Smooth muscle cell (in vitro differentiated cells): ENCODE results near the gene MPV17L. TPM values are rescaled to one million over a fixed set of nuclear protein-coding genes. Genes with fewer than 3 reads are reported as not detected.
"Not testable (repeated sequence)": the region's sequence is repeated elsewhere in the genome, so short reads cannot be mapped to it uniquely, and the experiment has no call there.

ENCODE experiments used
- DNase-seq: peaks from one replicate; lab custom pipeline; 2025; ENCODE audit not compliant: unreplicated experiment; lab: John Stamatoyannopoulos, UW
- H2AFZ ChIP-seq: fragments of 200-600 bp; sonication (generic); 2 replicates; pipeline ENCODE4 v1.6.0; 2016; ENCODE audit warnings: antibody characterized with exemption, low read depth, mild to moderate bottlenecking
- H3F3A ChIP-seq: fragments of 200-600 bp; sonication (generic); 2 replicates; pipeline ENCODE4 v1.6.0; 2017; ENCODE audit warnings: antibody characterized with exemption, low read depth
- H3K27ac ChIP-seq: fragments of 200-600 bp; sonication (generic); 2 replicates; pipeline ENCODE4 v1.5.1; 2016; ENCODE audit warnings: low read depth, mild to moderate bottlenecking
- H3K27me3 ChIP-seq: fragments of 200-600 bp; sonication (generic); 2 replicates; pipeline ENCODE4 v1.6.1; 2016; ENCODE audit warnings: low read depth, mild to moderate bottlenecking
- H3K36me3 ChIP-seq: fragments of 200-600 bp; sonication (generic); 2 replicates; pipeline ENCODE4 v1.5.1; 2016; ENCODE audit warnings: low read depth
- H3K4me1 ChIP-seq: fragments of 200-600 bp; sonication (generic); 2 replicates; pipeline ENCODE4 v1.5.1; 2016; ENCODE audit warnings: low read depth
- H3K4me2 ChIP-seq: fragments of 200-600 bp; sonication (generic); 2 replicates; pipeline ENCODE4 v1.6.0; 2016; ENCODE audit warnings: mild to moderate bottlenecking
- H3K4me3 ChIP-seq: fragments of 200-600 bp; sonication (generic); 2 replicates; pipeline ENCODE4 v1.5.1; 2016; ENCODE audit warnings: mild to moderate bottlenecking
- H3K79me2 ChIP-seq: fragments of 200-600 bp; sonication (generic); 2 replicates; pipeline ENCODE4 v1.6.0; 2016; ENCODE audit warnings: low read depth, mild to moderate bottlenecking
- H3K9ac ChIP-seq: fragments of 200-600 bp; sonication (generic); 2 replicates; pipeline ENCODE4 v1.6.0; 2016; ENCODE audit warnings: low read depth
- H3K9me3 ChIP-seq: fragments of 200-600 bp; sonication (generic); replicated peaks from 2 replicates; pipeline ENCODE4 v1.5.1; 2016; ENCODE audit warnings: low read depth
- H4K20me1 ChIP-seq: fragments of 200-600 bp; sonication (generic); 2 replicates; pipeline ENCODE4 v1.6.0; 2016; ENCODE audit warnings: low read depth
- WGBS: methylation state at CpG from one replicate; pipeline ENCODE4 v1.1.7; 2016; ENCODE audit warnings: low lambda C conversion rate; 5-methylcytosine and 5-hydroxymethylcytosine counted together
- polyA plus RNA-seq: library from polyadenylated mRNA; unstranded; fragments of >200 nt; fragmentation: Nextera tagmentation; extraction: Ambion mirVana; gene quantifications from 2 replicates; pipeline ENCODE4 v1.2.1, GENCODE V29; 2016
- total RNA-seq: library from RNA; depleted of rRNA; stranded (reverse); fragments of >200 nt; gene quantifications from 2 replicates; pipeline ENCODE4 v1.2.3, GENCODE V29; 2014
- TF ChIP-seq, protein P1 (sequence below): fragments of 200-600 bp; sonication (generic); IDR thresholded peaks from 2 replicates; pipeline ENCODE4 v1.5.1; 2017; ENCODE audit warnings: borderline replicate concordance, mild to moderate bottlenecking, antibody characterized with exemption; ENCODE audit not compliant: insufficient read depth, poor library complexity, severe bottlenecking

The MPV17L gene
- total and polyA plus RNA-seq, 2 experiments from 2014 or later: not detected

DNA sequence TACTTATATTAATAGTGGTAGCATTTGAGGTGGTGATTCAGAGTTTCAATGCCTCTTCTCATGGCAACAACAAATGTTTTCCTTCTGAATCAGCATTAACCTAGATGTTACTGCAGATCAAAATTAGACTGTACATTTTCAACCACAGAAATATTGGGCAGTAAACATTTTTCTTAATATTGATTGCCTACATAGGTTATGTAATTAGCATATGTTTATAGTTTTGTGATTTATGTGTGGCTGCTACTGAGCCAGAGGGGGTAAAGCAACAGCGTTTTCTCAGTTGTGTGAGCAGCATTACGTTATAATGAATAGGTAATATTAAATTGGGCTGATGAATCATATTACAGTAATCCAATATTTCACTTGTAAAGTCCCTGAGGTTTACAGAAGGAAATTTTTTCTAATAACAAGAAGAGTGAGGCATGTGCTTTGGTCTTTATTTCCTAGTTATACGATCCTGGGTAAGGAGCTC lies 20.0 kb downstream of the MPV17L start:
- Histone ChIP-seq H3K9me3 (no peaks in the 10 kb centered on the region), H3F3A (no peaks in the 10 kb centered on the region), H3K4me3 (no peak overlapping the region), H2AFZ (no peak overlapping the region), H4K20me1 (no peaks in the 10 kb centered on the region), H3K27me3 (no peaks in the 10 kb centered on the region), H3K4me1 (no peaks in the 10 kb centered on the region), H3K79me2 (no peaks in the 10 kb centered on the region), H3K27ac (no peak overlapping the region), H3K9ac (no peak overlapping the region), H3K4me2 (no peak overlapping the region), H3K36me3 (no peaks in the 10 kb centered on the region)
- DNase-seq: no peak
- TF ChIP-seq, protein P1, sequence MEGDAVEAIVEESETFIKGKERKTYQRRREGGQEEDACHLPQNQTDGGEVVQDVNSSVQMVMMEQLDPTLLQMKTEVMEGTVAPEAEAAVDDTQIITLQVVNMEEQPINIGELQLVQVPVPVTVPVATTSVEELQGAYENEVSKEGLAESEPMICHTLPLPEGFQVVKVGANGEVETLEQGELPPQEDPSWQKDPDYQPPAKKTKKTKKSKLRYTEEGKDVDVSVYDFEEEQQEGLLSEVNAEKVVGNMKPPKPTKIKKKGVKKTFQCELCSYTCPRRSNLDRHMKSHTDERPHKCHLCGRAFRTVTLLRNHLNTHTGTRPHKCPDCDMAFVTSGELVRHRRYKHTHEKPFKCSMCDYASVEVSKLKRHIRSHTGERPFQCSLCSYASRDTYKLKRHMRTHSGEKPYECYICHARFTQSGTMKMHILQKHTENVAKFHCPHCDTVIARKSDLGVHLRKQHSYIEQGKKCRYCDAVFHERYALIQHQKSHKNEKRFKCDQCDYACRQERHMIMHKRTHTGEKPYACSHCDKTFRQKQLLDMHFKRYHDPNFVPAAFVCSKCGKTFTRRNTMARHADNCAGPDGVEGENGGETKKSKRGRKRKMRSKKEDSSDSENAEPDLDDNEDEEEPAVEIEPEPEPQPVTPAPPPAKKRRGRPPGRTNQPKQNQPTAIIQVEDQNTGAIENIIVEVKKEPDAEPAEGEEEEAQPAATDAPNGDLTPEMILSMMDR: no peak
- 79% methylated on average over 3 of the region's 3 CpGs for WGBS

DNA sequence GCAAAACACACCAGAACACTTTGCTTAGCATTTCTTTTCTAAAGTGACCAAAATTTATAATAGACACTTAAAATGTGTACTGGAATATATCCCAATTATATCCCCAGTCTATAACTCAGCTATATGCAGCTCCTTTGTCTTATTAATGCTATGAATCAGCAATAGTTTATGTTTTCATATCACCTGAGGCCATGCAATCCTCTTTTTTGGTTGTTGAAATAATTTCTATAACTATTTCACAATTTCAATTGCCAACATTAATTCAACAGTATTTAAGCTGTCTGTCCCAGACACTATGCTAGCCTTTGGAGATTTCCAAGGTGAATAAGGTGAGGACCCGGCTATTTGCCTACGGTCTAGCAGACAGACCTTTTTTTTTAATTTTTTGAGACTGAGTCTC lies 21.6 kb downstream of the MPV17L start:
- no peak for DNase-seq
- Histone ChIP-seq H3F3A (no peaks in the 10 kb centered on the region), H4K20me1 (no peaks in the 10 kb centered on the region), H2AFZ (no peak overlapping the region), H3K4me3 (no peak overlapping the region), H3K79me2 (no peaks in the 10 kb centered on the region), H3K9ac (no peak overlapping the region), H3K4me1 (no peaks in the 10 kb centered on the region), H3K36me3 (no peaks in the 10 kb centered on the region), H3K27me3 (no peaks in the 10 kb centered on the region), H3K9me3 (no peaks in the 10 kb centered on the region), H3K4me2 (no peak overlapping the region), H3K27ac (no peak overlapping the region)
- 97% methylated on average over 2 of the region's 2 CpGs for WGBS
- TF ChIP-seq, protein P1: no peak

DNA sequence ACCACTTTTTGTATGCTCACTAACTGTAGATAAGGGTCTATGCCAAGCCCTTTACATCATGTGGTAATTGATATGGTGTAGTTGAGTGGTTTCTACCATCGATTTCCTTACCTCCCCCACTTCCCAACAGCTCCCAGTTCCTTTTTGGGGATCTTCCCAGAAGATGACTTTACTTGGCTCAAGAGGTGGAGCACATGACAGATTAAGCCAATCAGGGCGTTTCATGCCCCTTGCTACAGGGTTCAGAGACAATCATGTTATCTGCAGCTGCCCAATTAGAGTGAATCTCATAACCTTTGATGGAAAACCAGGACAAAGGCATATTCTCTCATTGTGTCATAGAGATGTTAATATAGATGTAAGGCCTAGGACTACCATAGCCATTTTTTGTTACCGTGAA lies 22.7 kb downstream of the MPV17L start:
- Histone ChIP-seq H3K9ac (no peak overlapping the region), H4K20me1 (no peaks in the 10 kb centered on the region), H3K79me2 (no peaks in the 10 kb centered on the region), H3K36me3 (no peaks in the 10 kb centered on the region), H3K4me3 (no peak overlapping the region), H3K4me1 (no peaks in the 10 kb centered on the region), H3F3A (no peaks in the 10 kb centered on the region), H3K27ac (no peak overlapping the region), H3K4me2 (no peak overlapping the region), H3K27me3 (no peaks in the 10 kb centered on the region), H2AFZ (no peak overlapping the region), H3K9me3 (no peaks in the 10 kb centered on the region)
- no peak for DNase-seq
- TF ChIP-seq, protein P1: no peak
- WGBS: 91% methylated on average over 3 of the region's 3 CpGs

DNA sequence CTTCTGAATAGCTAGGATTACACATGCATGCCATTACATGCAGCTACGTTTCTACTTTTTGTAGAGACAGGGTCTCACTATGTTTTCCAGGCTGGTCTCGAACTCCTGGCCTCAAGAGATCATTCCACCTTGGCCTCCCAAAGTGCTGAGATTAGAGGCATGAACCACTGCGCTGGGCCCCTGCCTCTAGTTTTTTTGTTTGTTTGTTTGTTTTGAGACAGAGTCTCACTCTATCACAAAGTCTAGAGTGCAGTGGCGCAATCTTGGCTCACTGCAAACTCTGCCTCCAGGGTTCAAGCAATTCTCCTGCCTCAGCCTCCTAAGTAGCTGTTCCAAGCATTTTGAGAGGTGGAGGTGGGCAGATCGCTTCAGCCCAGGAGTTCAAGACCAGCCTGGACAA lies 26.1 kb downstream of the MPV17L start:
- H4K20me1 ChIP-seq, H3K4me1 ChIP-seq, H3K27ac ChIP-seq, DNase-seq, H3K9ac ChIP-seq, H3K27me3 ChIP-seq, H3K36me3 ChIP-seq, H3K9me3 ChIP-seq, H3F3A ChIP-seq, H3K4me2 ChIP-seq, H2AFZ ChIP-seq, H3K4me3 ChIP-seq, H3K79me2 ChIP-seq: not testable (repeated sequence)
- WGBS: 90% methylated on average over 5 of the region's 5 CpGs
